ENCODE measurements around the gene CACNA1A.

- TF ChIP-seq CTCF (IDR thresholded peaks at IDR 0.05) (no peak), POLR2A (IDR thresholded peaks at IDR 0.05) (no peak), POLR2AphosphoS5 (IDR thresholded peaks at IDR 0.05; ENCODE audit: insufficient read depth in 1 of 2, low read depth in 1 of 2) (no peak)
Observed at GRCh38 chr19:13505164-13505695, 1.0 kb downstream of the CACNA1A start.
